ENCODE measurements around the gene ISG20L2.
"Not testable (repeated sequence)": the region's sequence is repeated elsewhere in the genome, so short reads cannot be mapped to it uniquely, and the experiment has no call there.

- not testable (repeated sequence) for TF ChIP-seq CTCF, EZH2phosphoT487 (IDR thresholded peaks at IDR 0.05)
Measured at GRCh38 chr1:156757572-156758253, 29.1 kb upstream of the ISG20L2 start.
